Right atrium auricular region (tissue), 2 donors: ENCODE measurements around the gene CALB2. TPM values are rescaled to one million over a fixed set of nuclear protein-coding genes. Genes with fewer than 3 reads are reported as not detected.

ENCODE experiments used
- DNase-seq: peaks from one replicate; pipeline ENCODE4 v3.0.0-alpha.2; 2019; ENCODE audit warnings: low spot score
- H3K27ac ChIP-seq, 2 donors: fragments of 200-600 bp; sonication (generic); 1 replicate in 1 of 2; 2 replicates in 1 of 2; pipeline ENCODE4 v1.5.1; 2016 to 2019
- H3K27me3 ChIP-seq, 2 donors: fragments of 200-600 bp; sonication (generic); one replicate each; pipeline versions ENCODE4 v1.5.1 to v1.6.0; 2017 to 2019
- H3K36me3 ChIP-seq: fragments of 200-600 bp; sonication (generic); one replicate; pipeline ENCODE4 v1.5.1; 2016
- H3K4me1 ChIP-seq, 2 donors: fragments of 200-600 bp; sonication (generic); one replicate each; pipeline versions ENCODE4 v1.5.1 to v1.6.0; 2017 to 2019
- H3K4me3 ChIP-seq, 2 donors: fragments of 200-600 bp; sonication (generic); 1 replicate in 1 of 2; 2 replicates in 1 of 2; pipeline ENCODE4 v1.5.1; 2017 to 2019; ENCODE audit warnings: mild to moderate bottlenecking in 1 of 2, moderate library complexity in 1 of 2
- H3K9me3 ChIP-seq, 2 donors: fragments of 200-600 bp; sonication (generic); one replicate each; pipeline ENCODE4 v1.5.1; 2019
- total RNA-seq, 2 donors: library from RNA; depleted of rRNA; stranded (reverse); fragments of >200 nt; gene quantifications; one replicate each; pipeline ENCODE4 v1.1.0, GENCODE V29; 2016
- TF ChIP-seq, protein P1 (sequence below), 2 donors: fragments of 200-600 bp; sonication (generic); IDR thresholded peaks; one replicate each; pipeline ENCODE4 v1.5.1; 2019; ENCODE audit warnings: antibody characterized with exemption in 2 of 2

The CALB2 gene
- total RNA-seq, 2 donors from 2014 or later, result 17.7 to 39.1 TPM

DNA sequence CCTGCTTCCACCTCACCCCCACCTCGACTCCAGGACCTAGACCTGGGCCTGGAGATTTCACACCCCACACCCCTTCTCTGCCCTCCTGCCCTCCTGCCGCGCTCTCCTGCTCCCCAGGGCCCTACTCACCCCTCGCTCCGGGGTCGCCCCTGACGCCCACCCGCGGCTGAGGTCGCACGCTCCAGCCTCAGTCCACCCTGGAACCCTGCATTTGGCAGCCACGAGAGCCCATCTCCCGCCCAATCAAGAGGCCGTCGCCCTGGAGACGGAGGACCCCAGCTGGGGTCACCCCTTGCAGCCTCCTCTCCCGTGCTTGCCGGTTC lies 67.2 kb downstream of the CALB2 start:
- H3K4me1 ChIP-seq, result no peaks in the 10 kb centered on the region
- H3K4me3 ChIP-seq, result no peak overlapping the region
- no peaks in the 10 kb centered on the region for H3K36me3 ChIP-seq
- H3K27ac ChIP-seq, result no peak overlapping the region
- TF ChIP-seq, protein P1, sequence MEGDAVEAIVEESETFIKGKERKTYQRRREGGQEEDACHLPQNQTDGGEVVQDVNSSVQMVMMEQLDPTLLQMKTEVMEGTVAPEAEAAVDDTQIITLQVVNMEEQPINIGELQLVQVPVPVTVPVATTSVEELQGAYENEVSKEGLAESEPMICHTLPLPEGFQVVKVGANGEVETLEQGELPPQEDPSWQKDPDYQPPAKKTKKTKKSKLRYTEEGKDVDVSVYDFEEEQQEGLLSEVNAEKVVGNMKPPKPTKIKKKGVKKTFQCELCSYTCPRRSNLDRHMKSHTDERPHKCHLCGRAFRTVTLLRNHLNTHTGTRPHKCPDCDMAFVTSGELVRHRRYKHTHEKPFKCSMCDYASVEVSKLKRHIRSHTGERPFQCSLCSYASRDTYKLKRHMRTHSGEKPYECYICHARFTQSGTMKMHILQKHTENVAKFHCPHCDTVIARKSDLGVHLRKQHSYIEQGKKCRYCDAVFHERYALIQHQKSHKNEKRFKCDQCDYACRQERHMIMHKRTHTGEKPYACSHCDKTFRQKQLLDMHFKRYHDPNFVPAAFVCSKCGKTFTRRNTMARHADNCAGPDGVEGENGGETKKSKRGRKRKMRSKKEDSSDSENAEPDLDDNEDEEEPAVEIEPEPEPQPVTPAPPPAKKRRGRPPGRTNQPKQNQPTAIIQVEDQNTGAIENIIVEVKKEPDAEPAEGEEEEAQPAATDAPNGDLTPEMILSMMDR (IDR thresholded peaks at IDR 0.05), result no peak
- H3K9me3 ChIP-seq, result peaks cover 0 to 12% of the 10 kb centered on the region in 2 donors
- peaks cover 0 to 8% of the 10 kb centered on the region in 2 donors for H3K27me3 ChIP-seq
- no peak for DNase-seq

GRCh38 chr16:71426069-71426879 lies 67.8 kb downstream of the CALB2 start:
- no peak overlapping the region for H3K4me3 ChIP-seq
- no peak for DNase-seq
- no peak overlapping the region for H3K27ac ChIP-seq
- peaks cover 0 to 12% of the 10 kb centered on the region in 2 donors for H3K9me3 ChIP-seq
- H3K4me1 ChIP-seq, result no peaks in the 10 kb centered on the region
- peaks cover 0 to 8% of the 10 kb centered on the region in 2 donors for H3K27me3 ChIP-seq
- no peaks in the 10 kb centered on the region for H3K36me3 ChIP-seq
- TF ChIP-seq, protein P1 (IDR thresholded peaks at IDR 0.05), result no peak

- H3K4me3 ChIP-seq, result no peak overlapping the region
- no peak for DNase-seq
- TF ChIP-seq, protein P1 (IDR thresholded peaks at IDR 0.05), result no peak
- no peaks in the 10 kb centered on the region for H3K4me1 ChIP-seq
- H3K27ac ChIP-seq, result no peak overlapping the region
- no peaks in the 10 kb centered on the region for H3K36me3 ChIP-seq
- H3K27me3 ChIP-seq, result peaks cover 0 to 8% of the 10 kb centered on the region in 2 donors
- H3K9me3 ChIP-seq, result peaks cover 0 to 12% of the 10 kb centered on the region in 2 donors
Measured at GRCh38 chr16:71426880-71427615, 68.5 kb downstream of the CALB2 start.

DNA sequence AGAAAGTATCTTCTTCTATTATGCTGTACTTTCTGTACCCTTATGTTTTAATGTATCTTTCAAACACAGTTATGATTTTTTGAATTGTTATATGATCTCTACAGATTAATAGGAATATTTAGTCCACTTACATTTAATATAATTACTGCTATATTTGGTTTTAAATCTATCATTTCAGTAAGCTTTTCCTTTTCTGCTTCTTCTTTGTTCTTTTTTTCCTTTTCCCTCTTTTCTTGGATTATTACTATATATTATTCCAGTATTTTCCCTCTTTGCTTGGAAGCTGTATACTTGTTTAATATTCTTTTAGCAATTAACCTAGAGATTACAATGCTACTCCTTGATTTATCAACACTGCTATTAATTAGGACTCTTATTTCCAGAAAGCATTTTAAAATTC lies 69.9 kb downstream of the CALB2 start:
- no peak overlapping the region for H3K4me3 ChIP-seq
- no peaks in the 10 kb centered on the region for H3K36me3 ChIP-seq
- peaks cover 0 to 12% of the 10 kb centered on the region in 2 donors for H3K9me3 ChIP-seq
- no peaks in the 10 kb centered on the region for H3K4me1 ChIP-seq
- H3K27me3 ChIP-seq, result peaks cover 0 to 8% of the 10 kb centered on the region in 2 donors
- TF ChIP-seq, protein P1 (IDR thresholded peaks at IDR 0.05), result no peak
- DNase-seq, result no peak
- H3K27ac ChIP-seq, result no peak overlapping the region

DNA sequence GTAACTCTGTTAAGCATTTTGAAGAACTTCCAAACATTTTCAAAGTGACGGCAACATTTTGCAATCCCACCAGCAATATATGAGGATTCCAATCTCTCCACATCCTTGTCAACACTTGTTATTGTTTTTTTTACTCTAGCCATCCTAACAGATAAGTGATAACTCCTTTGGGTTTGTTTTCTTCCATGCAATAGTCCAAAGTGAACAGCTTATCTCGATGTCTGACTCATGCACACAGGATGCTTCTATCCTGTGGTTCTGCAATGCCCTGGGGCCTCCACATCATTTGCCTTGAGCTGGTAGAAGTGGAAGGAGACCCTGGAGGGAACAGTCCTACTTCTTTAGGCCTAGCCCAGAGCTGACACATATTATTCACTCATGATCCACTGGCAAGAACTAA lies 70.4 kb downstream of the CALB2 start:
- peaks cover 0 to 8% of the 10 kb centered on the region in 2 donors for H3K27me3 ChIP-seq
- H3K4me3 ChIP-seq, result no peak overlapping the region
- TF ChIP-seq, protein P1 (IDR thresholded peaks at IDR 0.05), result no peak
- H3K9me3 ChIP-seq, result peaks cover 0 to 12% of the 10 kb centered on the region in 2 donors
- H3K36me3 ChIP-seq, result no peaks in the 10 kb centered on the region
- H3K27ac ChIP-seq, result no peak overlapping the region
- no peak for DNase-seq
- H3K4me1 ChIP-seq, result no peaks in the 10 kb centered on the region
